KOPT-K1 (cell line): ENCODE measurements around the gene LEFTY2.

Experiments used
- H3K27ac ChIP-seq: fragments of 200-600 bp; sonication (generic); 2 replicates; pipeline ENCODE4 v1.5.1; 2016; ENCODE audit warnings: antibody characterized with exemption, mild to moderate bottlenecking, low read depth, low read length; ENCODE audit not compliant: poor library complexity, severe bottlenecking
- H3K36me3 ChIP-seq: fragments of 200-600 bp; sonication (generic); 2 replicates; pipeline ENCODE4 v1.5.1; 2017; ENCODE audit warnings: antibody characterized with exemption, mild to moderate bottlenecking, low read length, moderate library complexity; ENCODE audit not compliant: insufficient read depth
- H3K9me3 ChIP-seq: fragments of 200-600 bp; sonication (generic); 2 replicates; pipeline ENCODE4 v1.5.1; 2017; ENCODE audit warnings: antibody characterized with exemption, low read length, mild to moderate bottlenecking; ENCODE audit not compliant: insufficient read depth, poor library complexity, severe bottlenecking

The LEFTY2 gene

GRCh38 chr1:225908013-225908640, 32.9 kb downstream of the LEFTY2 start:
- H3K27ac ChIP-seq: no peak overlapping the region
- no peaks in the 10 kb centered on the region for H3K36me3 ChIP-seq

GRCh38 chr1:225907341-225907740, 33.7 kb downstream of the LEFTY2 start:
- Histone ChIP-seq H3K36me3 (no peaks in the 10 kb centered on the region), H3K27ac (no peak overlapping the region), H3K9me3 (no peaks in the 10 kb centered on the region)

More at GRCh38 chr1:225908013-225908640, 32.9 kb downstream of the LEFTY2 start:
- no peaks in the 10 kb centered on the region for H3K9me3 ChIP-seq

- Histone ChIP-seq H3K36me3 (no peaks in the 10 kb centered on the region), H3K27ac (no peak overlapping the region), H3K9me3 (no peaks in the 10 kb centered on the region)
Observed at GRCh38 chr1:225906467-225906866, 34.6 kb downstream of the LEFTY2 start.

GRCh38 chr1:225903623-225904022, 37.4 kb downstream of the LEFTY2 start:
- H3K36me3 ChIP-seq: no peaks in the 10 kb centered on the region
- H3K9me3 ChIP-seq: no peaks in the 10 kb centered on the region
- no peak overlapping the region for H3K27ac ChIP-seq

GRCh38 chr1:225899044-225899925, 41.7 kb downstream of the LEFTY2 start:
- no peaks in the 10 kb centered on the region for H3K36me3 ChIP-seq
- H3K9me3 ChIP-seq: no peaks in the 10 kb centered on the region
- H3K27ac ChIP-seq: no peak overlapping the region

- H3K36me3 ChIP-seq: no peaks in the 10 kb centered on the region
Observed at GRCh38 chr1:225897595-225898514, 43.2 kb downstream of the LEFTY2 start.

GRCh38 chr1:225896937-225897549, 44.0 kb downstream of the LEFTY2 start:
- Histone ChIP-seq H3K36me3 (no peaks in the 10 kb centered on the region), H3K9me3 (no peaks in the 10 kb centered on the region), H3K27ac (no peak overlapping the region)

More at GRCh38 chr1:225897595-225898514, 43.2 kb downstream of the LEFTY2 start:
- H3K27ac ChIP-seq: no peak overlapping the region
- H3K9me3 ChIP-seq: no peaks in the 10 kb centered on the region

- no peak overlapping the region for H3K27ac ChIP-seq
- no peaks in the 10 kb centered on the region for H3K9me3 ChIP-seq
- no peaks in the 10 kb centered on the region for H3K36me3 ChIP-seq
Observed at GRCh38 chr1:225896494-225896893, 44.5 kb downstream of the LEFTY2 start.

GRCh38 chr1:225892307-225892706, 48.7 kb downstream of the LEFTY2 start:
- H3K36me3 ChIP-seq: no peaks in the 10 kb centered on the region
- no peak overlapping the region for H3K27ac ChIP-seq
- H3K9me3 ChIP-seq: no peaks in the 10 kb centered on the region

- H3K9me3 ChIP-seq: no peaks in the 10 kb centered on the region
Observed at GRCh38 chr1:225891229-225891972, 49.6 kb downstream of the LEFTY2 start.

GRCh38 chr1:225890346-225891228, 50.4 kb downstream of the LEFTY2 start:
- no peaks in the 10 kb centered on the region for H3K36me3 ChIP-seq
- no peak overlapping the region for H3K27ac ChIP-seq
- H3K9me3 ChIP-seq: no peaks in the 10 kb centered on the region

More at GRCh38 chr1:225891229-225891972, 49.6 kb downstream of the LEFTY2 start:
- Histone ChIP-seq H3K27ac (no peak overlapping the region), H3K36me3 (no peaks in the 10 kb centered on the region)

GRCh38 chr1:225889743-225890142, 51.3 kb downstream of the LEFTY2 start:
- H3K9me3 ChIP-seq: no peaks in the 10 kb centered on the region
- no peak overlapping the region for H3K27ac ChIP-seq
- H3K36me3 ChIP-seq: no peaks in the 10 kb centered on the region

GRCh38 chr1:225888898-225889601, 52.0 kb downstream of the LEFTY2 start, which contains the start of gene LEFTY1:
LEFTY1 (minus strand) TSS chr1:225889146; CDS start chr1:225889066, 80 bp downstream.
- no peaks in the 10 kb centered on the region for H3K36me3 ChIP-seq
- no peak within 1 kb of the TSS for H3K27ac ChIP-seq
- H3K9me3 ChIP-seq: no peaks in the 10 kb centered on the region
